Stimulated activated CD4-positive, alpha-beta T cell treated with anti-CD3 and anti-CD28 coated beads, TNF-alpha, amount 100 ng/mL, for 48 hours (primary cell): Measurements from ENCODE around the gene PLEKHA5.

ENCODE experiments used
- DNase-seq, 3 donors: peaks; one replicate each; pipeline ENCODE4 v3.0.0-alpha.2; 2020; ENCODE audit warnings: low read depth in 3 of 3

The PLEKHA5 gene

GRCh38 chr12:19199332-19199731, 69.8 kb downstream of the PLEKHA5 start:
- no peak for DNase-seq

- no peak for DNase-seq
These were observed 70.7 kb downstream of the PLEKHA5 start for GRCh38 chr12:19200261-19200660.

GRCh38 chr12:19201661-19202060, 72.1 kb downstream of the PLEKHA5 start:
- no peak for DNase-seq

GRCh38 chr12:19203013-19203412, 73.5 kb downstream of the PLEKHA5 start:
- no peak for DNase-seq

- DNase-seq, result no peak
These were observed 74.3 kb downstream of the PLEKHA5 start for GRCh38 chr12:19203539-19204506.

GRCh38 chr12:19205120-19205519, 75.6 kb downstream of the PLEKHA5 start:
- DNase-seq, result no peak

- no peak for DNase-seq
These were observed 77.1 kb downstream of the PLEKHA5 start for GRCh38 chr12:19206493-19207077.

GRCh38 chr12:19208456-19208855, 78.9 kb downstream of the PLEKHA5 start:
- DNase-seq, result no peak

- DNase-seq, result no peak
These were observed 80.1 kb downstream of the PLEKHA5 start for GRCh38 chr12:19209661-19210060.

GRCh38 chr12:19211802-19212201, 82.3 kb downstream of the PLEKHA5 start:
- no peak for DNase-seq

- no peak for DNase-seq
These were observed 82.7 kb downstream of the PLEKHA5 start for GRCh38 chr12:19212245-19212644.

- no peak for DNase-seq
These were observed 84.5 kb downstream of the PLEKHA5 start for GRCh38 chr12:19214020-19214419.

- DNase-seq, result no peak
These were observed 85.6 kb downstream of the PLEKHA5 start for GRCh38 chr12:19215115-19215514.

- no peak for DNase-seq
These were observed 87.9 kb downstream of the PLEKHA5 start for GRCh38 chr12:19217446-19217845.

- DNase-seq, result no peak
These were observed 90.7 kb downstream of the PLEKHA5 start for GRCh38 chr12:19220205-19220604.

GRCh38 chr12:19220852-19221466, 91.4 kb downstream of the PLEKHA5 start:
- no peak for DNase-seq

- no peak for DNase-seq
These were observed 93.0 kb downstream of the PLEKHA5 start for GRCh38 chr12:19222558-19222957.

GRCh38 chr12:19223018-19223417, 93.5 kb downstream of the PLEKHA5 start:
- DNase-seq, result no peak

GRCh38 chr12:19223695-19224094, 94.2 kb downstream of the PLEKHA5 start:
- DNase-seq, result no peak

- DNase-seq, result no peak
These were observed 95.2 kb downstream of the PLEKHA5 start for GRCh38 chr12:19224746-19225145.

GRCh38 chr12:19227190-19227879, 97.8 kb downstream of the PLEKHA5 start:
- no peak for DNase-seq

- DNase-seq, result no peak
These were observed 98.3 kb downstream of the PLEKHA5 start for GRCh38 chr12:19227880-19228210.
